Cardiac muscle cell (in vitro differentiated cells and primary cell): ENCODE measurements around the gene RBM11. TPM values are rescaled to one million over a fixed set of nuclear protein-coding genes. Genes with fewer than 3 reads are reported as not detected.
"Not testable (repeated sequence)": the region's sequence is repeated elsewhere in the genome, so short reads cannot be mapped to it uniquely, and the experiment has no call there.

Experiments used
- DNase-seq, 2 donors: peaks; one replicate each; pipeline versions ENCODE4 v3.0.0 to v3.0.0-alpha.2; 2010 to 2017; ENCODE audit warnings: low read depth in 1 of 2, low spot score in 1 of 2
- H3K27ac ChIP-seq: fragments of 200-600 bp; sonication (generic); 2 replicates; pipeline ENCODE4 v1.5.1; 2016
- H3K27me3 ChIP-seq: fragments of 200-600 bp; sonication (generic); 2 replicates; pipeline ENCODE4 v1.6.0; 2016; ENCODE audit warnings: control low read depth
- H3K36me3 ChIP-seq: fragments of 200-600 bp; sonication (generic); 2 replicates; pipeline ENCODE4 v1.5.1; 2016; ENCODE audit warnings: control low read depth
- H3K4me1 ChIP-seq: fragments of 200-600 bp; sonication (generic); 2 replicates; pipeline ENCODE4 v1.8.1; 2017; ENCODE audit warnings: low read depth, mild to moderate bottlenecking, mixed run types
- H3K4me3 ChIP-seq: fragments of 200-600 bp; sonication (generic); 2 replicates; pipeline ENCODE4 v1.5.1; 2016; ENCODE audit warnings: mild to moderate bottlenecking
- H3K9me3 ChIP-seq: fragments of 200-600 bp; sonication (generic); 2 replicates; pipeline ENCODE4 v1.5.1; 2017; ENCODE audit warnings: low read depth, mild to moderate bottlenecking, control low read depth
- polyA plus RNA-seq: library from polyadenylated mRNA; unstranded; fragments of >200 nt; fragmentation: Nextera tagmentation; extraction: Ambion mirVana; gene quantifications from 2 replicates; pipeline ENCODE4 v1.2.1, GENCODE V29; 2016
- total RNA-seq: library from RNA; depleted of rRNA; stranded (reverse); fragments of >200 nt; gene quantifications from 2 replicates; pipeline ENCODE4 v1.2.3, GENCODE V29; 2016
- TF ChIP-seq, protein P1 (sequence below): IDR thresholded peaks from 2 replicates; pipeline ENCODE4 v1.5.1; 2012; ENCODE audit warnings: low read depth, mild to moderate bottlenecking, low read length

The RBM11 gene, protein sequence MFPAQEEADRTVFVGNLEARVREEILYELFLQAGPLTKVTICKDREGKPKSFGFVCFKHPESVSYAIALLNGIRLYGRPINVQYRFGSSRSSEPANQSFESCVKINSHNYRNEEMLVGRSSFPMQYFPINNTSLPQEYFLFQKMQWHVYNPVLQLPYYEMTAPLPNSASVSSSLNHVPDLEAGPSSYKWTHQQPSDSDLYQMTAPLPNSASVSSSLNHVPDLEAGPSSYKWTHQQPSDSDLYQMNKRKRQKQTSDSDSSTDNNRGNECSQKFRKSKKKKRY
- 1.8 and 5.0 TPM in 2 replicates for total RNA-seq
- 2.6 and 3.3 TPM in 2 replicates for polyA plus RNA-seq

DNA sequence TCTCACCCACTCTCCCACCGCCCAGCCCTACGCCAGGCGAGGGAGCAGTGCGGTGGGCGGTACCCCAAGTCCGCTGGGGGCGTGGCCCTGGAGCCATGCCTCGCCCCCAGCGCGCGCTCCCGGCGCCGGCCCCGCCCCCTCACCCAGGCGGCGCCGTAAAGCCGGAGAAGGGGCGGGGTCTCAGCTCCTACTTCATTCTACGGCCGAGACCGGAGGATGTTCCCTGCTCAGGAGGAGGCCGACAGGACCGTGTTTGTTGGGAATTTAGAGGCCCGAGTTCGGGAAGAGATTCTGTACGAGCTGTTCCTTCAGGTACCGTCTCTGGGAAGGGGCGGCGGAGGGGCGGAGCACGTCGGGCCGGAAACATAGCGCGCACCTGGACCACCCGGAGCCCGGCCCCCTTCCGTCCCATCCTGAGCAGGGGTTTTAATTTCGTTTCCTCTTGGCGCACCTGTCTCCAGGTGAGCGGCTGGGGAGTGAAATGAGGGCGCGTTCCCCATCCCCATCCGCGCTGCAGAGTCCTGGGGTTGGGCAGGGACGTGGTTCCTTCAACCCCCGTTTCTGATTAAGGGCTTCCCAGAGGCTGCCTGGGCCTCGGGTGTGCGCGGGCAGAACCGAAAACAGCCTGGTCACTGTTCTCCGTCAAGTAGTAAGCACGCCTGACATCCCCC, at the start of gene RBM11:
RBM11 (plus strand) TSS at position 187 of the 671 bp plus-strand sequence; CDS start at position 217, 30 bp downstream.
- no peaks in the 10 kb centered on the region for H3K36me3 ChIP-seq
- H3K4me3 ChIP-seq, result peak within 1 kb of the TSS; percentile 91
- TF ChIP-seq, protein P1, sequence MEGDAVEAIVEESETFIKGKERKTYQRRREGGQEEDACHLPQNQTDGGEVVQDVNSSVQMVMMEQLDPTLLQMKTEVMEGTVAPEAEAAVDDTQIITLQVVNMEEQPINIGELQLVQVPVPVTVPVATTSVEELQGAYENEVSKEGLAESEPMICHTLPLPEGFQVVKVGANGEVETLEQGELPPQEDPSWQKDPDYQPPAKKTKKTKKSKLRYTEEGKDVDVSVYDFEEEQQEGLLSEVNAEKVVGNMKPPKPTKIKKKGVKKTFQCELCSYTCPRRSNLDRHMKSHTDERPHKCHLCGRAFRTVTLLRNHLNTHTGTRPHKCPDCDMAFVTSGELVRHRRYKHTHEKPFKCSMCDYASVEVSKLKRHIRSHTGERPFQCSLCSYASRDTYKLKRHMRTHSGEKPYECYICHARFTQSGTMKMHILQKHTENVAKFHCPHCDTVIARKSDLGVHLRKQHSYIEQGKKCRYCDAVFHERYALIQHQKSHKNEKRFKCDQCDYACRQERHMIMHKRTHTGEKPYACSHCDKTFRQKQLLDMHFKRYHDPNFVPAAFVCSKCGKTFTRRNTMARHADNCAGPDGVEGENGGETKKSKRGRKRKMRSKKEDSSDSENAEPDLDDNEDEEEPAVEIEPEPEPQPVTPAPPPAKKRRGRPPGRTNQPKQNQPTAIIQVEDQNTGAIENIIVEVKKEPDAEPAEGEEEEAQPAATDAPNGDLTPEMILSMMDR, result no peak
- H3K27me3 ChIP-seq, result peaks cover 5% of the 10 kb centered on the region
- H3K9me3 ChIP-seq, result no peaks in the 10 kb centered on the region
- peak; percentile 52 to 92 for DNase-seq
- H3K27ac ChIP-seq, result no peak within 1 kb of the TSS
- no peaks in the 10 kb centered on the region for H3K4me1 ChIP-seq

DNA sequence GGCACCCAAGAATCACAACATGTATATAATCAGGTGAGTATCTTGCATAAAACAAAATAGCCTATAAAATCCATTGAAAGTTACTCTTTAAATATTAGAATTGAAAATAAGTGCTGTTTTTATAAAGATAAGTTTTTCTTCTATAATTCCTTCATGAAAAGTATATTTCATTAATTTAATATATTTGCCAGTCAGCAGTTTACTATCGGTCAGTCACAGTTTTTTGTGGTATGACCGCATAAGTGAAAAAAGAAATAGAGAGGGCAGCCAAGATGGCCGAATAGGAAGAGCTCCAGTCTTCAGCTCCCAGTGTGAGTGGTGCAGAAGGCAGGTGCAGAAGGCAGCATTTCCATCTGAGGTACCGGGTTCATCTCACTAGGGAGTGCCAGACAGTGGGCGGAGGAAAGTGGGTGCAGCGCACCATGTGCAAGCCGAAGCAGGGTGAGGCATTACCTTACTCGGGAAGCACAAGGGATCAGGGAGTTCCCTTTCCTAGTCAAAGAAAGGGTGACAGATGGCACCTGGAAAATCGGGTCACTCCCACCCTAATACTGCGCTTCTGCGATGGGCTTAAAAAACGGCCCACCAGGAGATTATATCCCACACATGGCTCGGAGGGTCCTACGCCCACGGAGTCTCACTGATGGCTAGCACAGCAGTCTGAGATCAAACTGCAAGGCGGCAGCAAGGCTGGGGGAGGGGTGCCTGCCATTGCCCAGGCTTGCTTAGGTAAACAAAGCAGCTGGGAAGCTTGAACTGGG, 49.3 kb upstream of the RBM11 start:
- not testable (repeated sequence) for H3K4me3 ChIP-seq, H3K4me1 ChIP-seq, H3K36me3 ChIP-seq, H3K27me3 ChIP-seq, DNase-seq, H3K27ac ChIP-seq, H3K9me3 ChIP-seq

DNA sequence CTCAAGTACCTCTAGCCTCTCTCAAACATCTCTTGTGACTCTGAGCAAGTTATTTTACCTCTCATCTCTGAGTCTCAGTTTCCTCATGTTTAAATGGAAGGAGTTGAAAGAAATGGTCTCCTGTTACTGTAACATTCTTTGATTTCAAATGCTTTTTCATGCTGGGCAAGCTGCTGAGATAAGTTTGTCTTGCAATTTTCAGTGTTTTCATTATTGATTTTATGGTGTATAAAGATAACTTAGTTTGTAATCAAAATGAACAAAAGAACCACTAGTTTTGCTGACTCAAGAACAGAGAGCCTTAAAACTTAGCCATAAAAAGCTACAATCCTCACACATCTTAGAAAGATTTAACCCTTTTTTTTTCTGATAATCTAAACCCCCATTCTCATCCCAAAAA, 9.7 kb upstream of the RBM11 start:
- no peak for DNase-seq
- Histone ChIP-seq H3K4me3 (no peak overlapping the region), H3K27me3 (no peaks in the 10 kb centered on the region), H3K9me3 (no peaks in the 10 kb centered on the region), H3K36me3 (no peaks in the 10 kb centered on the region), H3K27ac (no peak overlapping the region), H3K4me1 (no peaks in the 10 kb centered on the region)
- TF ChIP-seq, protein P1, result no peak

DNA sequence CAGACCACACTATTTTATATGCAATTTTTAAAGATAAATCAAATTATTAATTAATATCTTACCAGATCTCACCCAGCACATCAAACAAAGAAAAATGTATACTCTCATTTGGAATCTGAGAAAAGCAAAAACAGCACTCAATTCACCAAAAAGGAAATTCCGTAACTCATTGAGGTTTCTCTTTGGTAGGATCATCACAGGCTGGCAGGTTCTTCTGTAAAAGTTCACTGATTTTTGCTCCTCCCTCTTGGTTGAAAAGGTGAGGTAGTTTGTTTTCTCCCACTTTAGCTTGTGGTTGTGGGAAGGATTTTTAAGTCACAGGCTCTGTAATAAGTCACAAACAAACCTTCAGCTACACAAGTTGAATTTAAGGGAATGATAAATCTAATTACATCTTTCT, 5.2 kb upstream of the RBM11 start, which contains the start of gene LIPI:
LIPI (minus strand) TSS at position 218 of the 400 bp plus-strand sequence; CDS start at position 108, 110 bp downstream.
- no peak for DNase-seq

DNA sequence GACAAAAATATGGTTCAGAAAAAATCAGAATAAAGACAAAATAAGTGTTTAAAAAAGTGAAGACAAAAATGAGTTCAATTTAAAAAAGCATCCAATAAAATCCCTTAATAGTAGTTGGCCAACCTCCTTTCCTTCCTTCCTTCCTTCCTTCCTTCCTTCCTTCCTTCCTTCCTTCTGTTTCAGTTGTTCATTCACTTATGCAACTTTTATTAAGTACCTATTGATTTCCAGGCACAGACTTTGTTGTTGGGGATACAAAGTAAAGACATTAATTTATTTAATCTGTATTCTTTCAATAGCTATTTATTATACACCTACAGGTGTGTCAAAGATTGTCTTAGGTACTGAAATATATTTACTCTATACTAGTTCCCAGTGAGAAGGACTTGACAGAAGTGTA, 2.8 kb upstream of the RBM11 start:
- Histone ChIP-seq H3K9me3 (no peaks in the 10 kb centered on the region), H3K4me3 (no peak overlapping the region), H3K36me3 (no peaks in the 10 kb centered on the region), H3K4me1 (no peaks in the 10 kb centered on the region), H3K27ac (no peak overlapping the region), H3K27me3 (peaks cover 5% of the 10 kb centered on the region)
- TF ChIP-seq, protein P1, result no peak
- DNase-seq, result no peak

More for the DNA sequence above, 5.2 kb upstream of the RBM11 start, which contains the start of gene LIPI:
- H3K9me3 ChIP-seq, result no peaks in the 10 kb centered on the region
- H3K27me3 ChIP-seq, result no peaks in the 10 kb centered on the region
- no peak within 1 kb of the TSS for H3K4me3 ChIP-seq
- H3K36me3 ChIP-seq, result no peaks in the 10 kb centered on the region
- no peak within 1 kb of the TSS for H3K27ac ChIP-seq
- TF ChIP-seq, protein P1, result no peak
- H3K4me1 ChIP-seq, result no peaks in the 10 kb centered on the region
